Neural progenitor cell (in vitro differentiated cells): ENCODE data around the gene SHOC2.

Source experiments
- CTCF ChIP-seq: fragments of 200-600 bp; sonication (generic); IDR thresholded peaks from 2 replicates; pipeline ENCODE4 v1.5.1; 2017; ENCODE audit warnings: antibody characterized with exemption, mild to moderate bottlenecking
- EZH2phosphoT487 ChIP-seq: fragments of 200-600 bp; sonication (generic); IDR thresholded peaks from 2 replicates; pipeline ENCODE4 v1.6.1; 2017; ENCODE audit warnings: antibody characterized with exemption

GRCh38 chr10:110915035-110915434, 4.4 kb upstream of the SHOC2 start:
- TF ChIP-seq CTCF, result no peak
- no peak for TF ChIP-seq EZH2phosphoT487
